Activated CD8-positive, alpha-beta memory T cell treated with anti-CD3 and anti-CD28 coated beads for 4 hours (primary cell): ENCODE results near the gene WNT5B.

Experiments used
- DNase-seq, 2 donors: peaks; one replicate each; pipeline ENCODE4 v3.0.0-alpha.2; 2020; ENCODE audit warnings: low read depth in 2 of 2

WNT5B gene

DNA sequence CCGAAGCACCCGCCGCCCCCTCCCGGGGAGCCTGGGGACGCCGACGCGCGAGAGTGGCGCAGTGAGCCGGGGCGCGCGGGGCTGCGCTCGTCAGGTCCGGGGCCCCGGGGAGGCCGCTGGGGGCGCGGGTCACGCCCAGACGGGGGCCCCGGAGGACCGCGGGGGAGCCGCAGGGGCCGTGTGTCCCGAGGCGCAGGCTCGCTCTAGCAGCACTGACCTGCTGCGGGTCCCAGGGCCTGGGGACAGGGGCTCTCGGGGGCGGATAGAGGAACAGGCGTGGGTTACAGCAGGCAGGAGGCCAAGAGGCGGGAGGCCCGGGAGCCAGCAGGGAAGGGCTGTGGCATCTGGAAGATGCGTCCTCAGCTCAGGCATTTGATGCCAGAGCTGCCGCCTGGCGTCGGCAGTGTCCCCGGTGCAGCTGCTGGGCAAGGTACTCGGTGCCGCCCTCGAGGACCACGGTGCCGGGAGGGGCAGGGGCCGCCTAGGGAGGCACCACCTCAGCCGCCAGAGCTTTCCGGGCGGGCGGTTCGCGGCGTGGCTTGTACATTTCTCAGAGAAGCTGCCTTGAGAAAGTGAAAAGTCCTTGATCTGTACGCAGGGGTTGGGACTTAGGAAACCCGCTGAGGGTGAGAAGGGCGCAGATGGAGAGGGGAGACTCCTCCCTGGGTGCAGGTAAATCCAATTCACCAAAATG is 1.2 kb downstream of the WNT5B start:
- no peak for DNase-seq

- no peak for DNase-seq
Observed at GRCh38 chr12:1630827-1631591, 2.0 kb downstream of the WNT5B start.

DNA sequence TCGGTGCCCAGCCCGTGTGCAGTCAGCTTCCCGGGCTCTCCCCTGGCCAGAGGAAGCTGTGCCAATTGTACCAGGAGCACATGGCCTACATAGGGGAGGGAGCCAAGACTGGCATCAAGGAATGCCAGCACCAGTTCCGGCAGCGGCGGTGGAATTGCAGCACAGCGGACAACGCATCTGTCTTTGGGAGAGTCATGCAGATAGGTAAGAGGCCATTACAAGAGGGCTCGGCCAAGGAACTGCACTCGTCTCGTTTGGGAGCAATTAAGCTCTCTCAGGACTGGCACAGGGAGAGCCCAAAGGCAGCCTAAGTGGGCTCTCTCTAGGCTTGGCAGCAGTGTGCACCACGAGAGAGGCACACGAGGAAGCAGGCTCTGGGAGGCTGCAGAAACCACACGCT is 3.7 kb downstream of the WNT5B start:
- DNase-seq: no peak

- no peak for DNase-seq
Observed at GRCh38 chr12:1633459-1633858, 4.4 kb downstream of the WNT5B start.

- DNase-seq: no peak
Observed at GRCh38 chr12:1634149-1634548, 5.1 kb downstream of the WNT5B start.

DNA sequence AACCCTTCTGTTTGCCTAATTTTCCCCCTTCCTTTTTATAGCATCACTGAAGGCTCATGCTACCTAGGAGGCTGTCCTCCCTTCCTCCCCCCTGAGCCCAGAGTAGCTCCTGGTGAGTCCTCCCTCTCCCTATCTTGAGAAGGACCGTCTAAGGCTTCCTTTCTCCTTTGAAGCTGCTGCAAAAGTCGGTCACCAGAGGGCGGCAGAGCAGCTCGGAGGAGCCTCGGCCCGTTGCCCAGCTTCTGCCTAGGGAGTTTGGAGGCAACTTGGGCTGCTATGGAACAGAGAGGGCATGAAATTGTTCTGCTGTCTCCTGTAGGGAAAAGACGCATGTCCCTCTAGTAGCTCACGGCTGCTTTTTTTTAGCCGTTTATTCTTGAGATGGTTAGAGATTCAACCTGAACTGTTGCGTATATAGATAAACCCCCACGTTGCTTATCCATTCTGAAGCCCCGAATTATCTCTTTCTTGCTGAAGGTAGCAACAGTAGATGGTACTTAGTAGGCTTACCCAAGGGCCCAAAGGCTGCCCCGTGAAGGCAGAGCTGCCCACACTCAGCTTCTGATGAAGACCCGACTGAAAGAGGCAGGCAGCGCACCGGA is 5.7 kb downstream of the WNT5B start:
- DNase-seq: peak in 1 of 2 donors; percentile 22

DNA sequence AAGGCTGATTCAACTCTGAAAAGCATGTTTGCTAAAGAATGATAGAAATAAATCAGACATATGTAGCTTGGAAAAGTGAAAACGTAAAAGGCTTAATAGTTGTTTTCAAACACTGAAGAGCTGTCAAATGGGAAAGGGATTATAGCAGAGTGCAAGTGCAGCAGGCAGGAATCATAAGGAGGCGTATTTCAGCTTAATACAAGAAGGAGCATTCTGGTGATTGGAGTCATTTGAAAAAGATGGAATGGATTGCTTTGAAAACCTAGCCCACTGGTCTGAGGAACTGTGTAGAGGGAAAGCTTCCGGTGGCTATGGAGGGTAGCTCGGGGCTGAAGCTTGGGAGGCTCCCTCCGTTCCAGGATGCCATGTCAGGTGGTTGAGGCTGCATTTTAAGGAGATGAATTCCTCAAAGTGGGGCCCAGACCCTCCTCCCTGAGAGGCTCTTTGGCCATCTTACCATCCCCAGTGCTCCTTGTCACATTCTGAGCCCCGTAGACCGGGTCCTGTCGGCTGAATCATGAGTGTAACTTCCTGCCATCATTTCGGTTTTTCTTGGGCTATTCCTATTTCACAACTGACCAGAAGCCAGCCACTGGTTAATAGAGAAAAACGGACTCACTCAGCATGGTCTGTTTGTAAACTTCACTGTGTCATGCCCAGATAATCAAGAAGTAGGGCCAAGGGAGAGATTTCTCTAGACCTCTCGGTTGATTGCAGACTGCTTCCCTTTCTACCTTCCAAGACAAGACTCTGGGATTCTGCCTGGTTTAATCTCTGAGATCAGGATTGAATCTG is 6.5 kb downstream of the WNT5B start:
- no peak for DNase-seq

GRCh38 chr12:1638203-1638602 is 9.2 kb downstream of the WNT5B start:
- DNase-seq: no peak

DNA sequence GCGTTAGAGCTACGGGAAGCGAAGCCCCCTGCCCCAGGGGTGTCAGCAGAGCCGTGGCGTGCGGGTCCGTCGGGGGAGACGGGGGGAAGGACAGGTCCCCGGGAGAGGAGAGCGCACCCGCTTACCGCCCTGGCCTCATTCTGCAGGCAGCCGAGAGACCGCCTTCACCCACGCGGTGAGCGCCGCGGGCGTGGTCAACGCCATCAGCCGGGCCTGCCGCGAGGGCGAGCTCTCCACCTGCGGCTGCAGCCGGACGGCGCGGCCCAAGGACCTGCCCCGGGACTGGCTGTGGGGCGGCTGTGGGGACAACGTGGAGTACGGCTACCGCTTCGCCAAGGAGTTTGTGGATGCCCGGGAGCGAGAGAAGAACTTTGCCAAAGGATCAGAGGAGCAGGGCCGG is 10.5 kb downstream of the WNT5B start:
- no peak for DNase-seq

DNA sequence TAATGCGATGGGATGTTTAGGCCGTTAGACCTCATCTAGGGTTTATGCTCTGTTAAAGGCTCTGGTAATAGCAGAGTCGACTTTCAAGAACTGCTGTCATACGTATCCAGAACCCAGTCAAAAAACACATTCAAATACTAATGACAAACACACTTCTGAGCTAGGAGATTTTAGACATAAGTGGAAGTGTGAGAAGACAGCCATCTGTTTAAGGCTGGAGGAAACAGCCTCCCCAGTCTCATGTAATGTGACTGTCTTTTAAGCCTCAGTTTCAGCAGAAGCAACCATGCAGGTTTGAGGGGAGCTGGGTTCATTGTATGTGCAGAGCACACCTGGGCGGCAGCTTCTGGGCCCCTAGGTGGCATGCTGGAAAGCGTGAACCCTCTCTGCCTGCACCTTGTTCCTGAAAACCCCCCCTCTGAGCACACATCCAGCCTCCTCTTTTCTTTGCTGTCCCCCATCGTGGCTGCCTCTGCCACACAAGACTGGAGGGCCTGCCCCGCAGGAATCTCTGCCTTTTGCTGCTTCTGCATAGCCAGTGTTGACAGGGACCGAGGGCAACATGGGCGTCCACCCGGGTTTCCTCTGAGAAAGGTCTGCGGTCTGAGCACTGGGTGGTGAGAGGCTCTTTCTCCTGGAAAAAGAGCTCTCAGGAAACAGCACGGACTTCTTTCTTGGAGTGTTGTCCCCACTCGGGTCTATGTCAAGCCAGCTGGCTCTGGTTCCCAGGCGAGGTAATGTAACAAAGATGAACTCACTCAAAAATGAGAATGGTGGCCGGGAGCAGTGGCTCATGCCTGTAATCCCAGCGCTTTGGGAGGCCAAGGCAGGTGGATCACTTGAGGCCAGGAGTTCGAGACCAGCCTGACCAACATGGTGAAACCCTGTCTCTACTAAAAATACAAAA is 11.6 kb downstream of the WNT5B start:
- DNase-seq: no peak

- no peak for DNase-seq
Observed at GRCh38 chr12:1642513-1642912, 13.5 kb downstream of the WNT5B start.

- no peak for DNase-seq
Observed at GRCh38 chr12:1643043-1643442, 14.0 kb downstream of the WNT5B start.

- DNase-seq: no peak
Observed at GRCh38 chr12:1643905-1644533, 15.0 kb downstream of the WNT5B start.

DNA sequence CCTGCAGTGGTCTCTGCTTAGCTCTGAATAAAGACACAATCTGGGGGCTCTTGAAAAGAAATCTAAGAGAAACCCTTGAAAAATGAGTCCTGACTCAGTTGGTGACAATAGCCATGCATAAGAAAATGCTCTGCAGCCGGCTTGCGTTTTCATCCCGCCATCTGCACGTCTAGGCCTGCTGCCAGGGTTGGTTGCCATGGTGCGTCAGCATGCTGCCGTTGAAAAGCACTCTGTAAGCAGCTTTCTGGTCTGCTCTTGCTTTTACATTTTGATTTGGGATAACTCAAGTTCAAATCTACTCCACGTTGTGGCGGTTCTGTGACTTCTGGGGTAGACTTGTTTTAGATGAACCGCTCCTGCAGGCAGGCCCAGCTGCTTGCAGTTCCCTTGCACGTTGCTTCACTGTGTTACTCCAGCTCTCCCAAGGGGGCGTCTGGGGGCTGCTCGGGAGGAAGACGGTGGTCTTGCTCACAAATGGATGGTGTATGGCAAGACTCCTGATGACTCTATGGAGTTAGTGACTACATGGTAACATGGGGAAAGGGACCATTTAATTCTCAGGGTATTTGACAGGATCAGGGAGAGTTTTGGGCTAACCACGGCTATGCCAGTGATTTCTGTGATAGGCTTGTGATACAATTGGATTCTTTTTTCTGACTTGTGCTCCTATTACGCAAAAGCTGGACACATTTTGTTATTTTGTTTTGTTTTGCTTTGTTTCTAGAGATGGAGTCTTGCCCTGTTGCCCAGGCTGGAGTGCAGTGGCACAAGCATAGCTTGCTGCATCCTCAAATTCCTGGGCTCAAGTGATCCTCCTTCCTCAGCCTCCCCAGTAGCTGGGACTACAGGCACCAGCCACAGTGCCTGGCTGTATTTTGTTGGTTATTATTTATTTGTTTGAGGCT is 15.8 kb downstream of the WNT5B start:
- DNase-seq: no peak

GRCh38 chr12:1645819-1646218 is 16.8 kb downstream of the WNT5B start:
- no peak for DNase-seq

DNA sequence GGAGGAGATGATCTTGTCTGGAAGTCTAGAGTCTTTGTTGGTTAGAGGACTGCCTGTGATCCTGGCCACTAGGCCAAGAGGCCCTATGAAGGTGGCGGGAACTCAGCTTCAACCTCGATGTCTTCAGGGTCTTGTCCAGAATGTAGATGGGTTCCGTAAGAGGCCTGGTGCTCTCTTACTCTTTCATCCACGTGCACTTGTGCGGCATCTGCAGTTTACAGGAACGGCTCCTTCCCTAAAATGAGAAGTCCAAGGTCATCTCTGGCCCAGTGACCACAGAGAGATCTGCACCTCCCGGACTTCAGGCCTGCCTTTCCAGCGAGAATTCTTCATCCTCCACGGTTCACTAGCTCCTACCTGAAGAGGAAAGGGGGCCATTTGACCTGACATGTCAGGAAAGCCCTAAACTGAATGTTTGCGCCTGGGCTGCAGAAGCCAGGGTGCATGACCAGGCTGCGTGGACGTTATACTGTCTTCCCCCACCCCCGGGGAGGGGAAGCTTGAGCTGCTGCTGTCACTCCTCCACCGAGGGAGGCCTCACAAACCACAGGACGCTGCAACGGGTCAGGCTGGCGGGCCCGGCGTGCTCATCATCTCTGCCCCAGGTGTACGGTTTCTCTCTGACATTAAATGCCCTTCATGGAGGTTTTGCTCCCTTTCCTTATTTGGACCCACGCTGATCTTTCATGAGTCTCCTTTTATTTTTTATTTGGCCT is 17.7 kb downstream of the WNT5B start:
- DNase-seq: no peak

- DNase-seq: no peak
Observed at GRCh38 chr12:1647285-1647669, 18.2 kb downstream of the WNT5B start.

- no peak for DNase-seq
Observed at GRCh38 chr12:1650260-1650977, 21.4 kb downstream of the WNT5B start.
